Thyroid gland (tissue), 4 donors: ENCODE data around the gene TCF12. TPM values are rescaled to one million over a fixed set of nuclear protein-coding genes. Genes with fewer than 3 reads are reported as not detected.
"Not testable (repeated sequence)": the region's sequence is repeated elsewhere in the genome, so short reads cannot be mapped to it uniquely, and the experiment has no call there.

Experiments
- DNase-seq, 2 donors: peaks; one replicate each; pipeline ENCODE4 v3.0.0-alpha.2; 2019
- H3K27ac ChIP-seq, 3 donors: fragments of 200-600 bp; sonication (generic); 1 replicate in 2 of 3; 2 replicates in 1 of 3; pipeline ENCODE4 v1.5.1; 2016 to 2019; ENCODE audit warnings: mild to moderate bottlenecking in 1 of 3, moderate library complexity in 1 of 3
- H3K27me3 ChIP-seq: fragments of 200-600 bp; sonication (generic); one replicate; pipeline ENCODE4 v1.5.1; 2019
- H3K36me3 ChIP-seq, 2 donors: fragments of 200-600 bp; sonication (generic); one replicate each; pipeline ENCODE4 v1.5.1; 2016 to 2019
- H3K4me1 ChIP-seq, 2 donors: fragments of 200-600 bp; sonication (generic); one replicate each; pipeline ENCODE4 v1.5.1; 2017 to 2019
- H3K4me3 ChIP-seq, 3 donors: fragments of 200-600 bp; sonication (generic); replicated peaks in 1 of 3; 1 replicate in 2 of 3; 2 replicates in 1 of 3; pipeline ENCODE4 v1.5.1; 2016; ENCODE audit warnings: mild to moderate bottlenecking in 1 of 3
- H3K9me3 ChIP-seq: fragments of 200-600 bp; sonication (generic); one replicate; pipeline ENCODE4 v1.5.1; 2017
- CTCF ChIP-seq, 6 experiments: fragments of 200-600 bp in 3 of 6; fragments of 450-650 bp in 3 of 6; sonication (generic) in 3 of 6; IDR thresholded peaks; one replicate each; pipeline ENCODE4 v1.5.1; 2016 to 2019; ENCODE audit warnings: antibody characterized with exemption in 6 of 6, mild to moderate bottlenecking in 2 of 6, inconsistent platforms in 1 of 6, moderate library complexity in 1 of 6
- POLR2A ChIP-seq, 2 donors: fragments of 450-650 bp; IDR thresholded peaks; one replicate each; pipeline ENCODE4 v1.6.1; 2017; ENCODE audit warnings: antibody characterized with exemption in 2 of 2, mild to moderate bottlenecking in 2 of 2, moderate library complexity in 1 of 2
- WGBS, 2 donors: methylation state at CpG; one replicate each; pipeline ENCODE4 v1.1.5; 2017; 5-methylcytosine and 5-hydroxymethylcytosine counted together
- intact Hi-C: fragments of 100-400 bp; cut with DNase I; formaldehyde crosslinking; loops from one replicate; pipeline ENCODE4 v1.15.1; 2023
- total RNA-seq, 4 donors: library from RNA; depleted of rRNA; stranded (reverse); fragments of >200 nt; gene quantifications; one replicate each; pipeline ENCODE4 v1.2.3, GENCODE V29; 2016

Gene TCF12
- total RNA-seq, 4 donors from 2014 or later: 54.8 to 156 (median 108) TPM

GRCh38 chr15:57158589-57158988, 240.1 kb downstream of the TCF12 start:
- no peak for DNase-seq

GRCh38 chr15:57158997-57159668, 240.7 kb downstream of the TCF12 start:
- H3K27me3 ChIP-seq: no peaks in the 10 kb centered on the region
- no peaks in the 10 kb centered on the region for H3K9me3 ChIP-seq
- H3K4me1 ChIP-seq: no peaks in the 10 kb centered on the region
- intact Hi-C loops: loop anchor here (10.0 kb wide), 1 partner anchor 376 kb away; no protein-coding TSS in a partner anchor
- no peak overlapping the region for H3K4me3 ChIP-seq
- DNase-seq: no peak
- TF ChIP-seq CTCF (IDR thresholded peaks at IDR 0.05): no peak
- no peak for TF ChIP-seq POLR2A (IDR thresholded peaks at IDR 0.05)
- WGBS, 2 donors: 91 to 93% methylated on average over 4 of the region's 4 CpGs
- H3K27ac ChIP-seq: no peak overlapping the region
- H3K36me3 ChIP-seq: no peaks in the 10 kb centered on the region

More at GRCh38 chr15:57158589-57158988, 240.1 kb downstream of the TCF12 start:
- TF ChIP-seq CTCF (IDR thresholded peaks at IDR 0.05): no peak
- TF ChIP-seq POLR2A (IDR thresholded peaks at IDR 0.05): no peak
- H3K27me3 ChIP-seq: no peaks in the 10 kb centered on the region
- intact Hi-C loops: loop anchor here (10.0 kb wide), 1 partner anchor 376 kb away; no protein-coding TSS in a partner anchor
- no peaks in the 10 kb centered on the region for H3K9me3 ChIP-seq
- no peak overlapping the region for H3K4me3 ChIP-seq
- H3K36me3 ChIP-seq: no peaks in the 10 kb centered on the region
- H3K27ac ChIP-seq: no peak overlapping the region
- H3K4me1 ChIP-seq: no peaks in the 10 kb centered on the region

GRCh38 chr15:57159767-57160166, 241.3 kb downstream of the TCF12 start:
- Histone ChIP-seq H3K4me3 (no peak overlapping the region), H3K27ac (no peak overlapping the region), H3K4me1 (no peaks in the 10 kb centered on the region), H3K9me3 (no peaks in the 10 kb centered on the region), H3K36me3 (no peaks in the 10 kb centered on the region), H3K27me3 (no peaks in the 10 kb centered on the region)
- TF ChIP-seq CTCF (IDR thresholded peaks at IDR 0.05) (no peak), POLR2A (IDR thresholded peaks at IDR 0.05) (no peak)
- DNase-seq: no peak
- intact Hi-C loops: loop anchor here (10.0 kb wide), 1 partner anchor 375 kb away; no protein-coding TSS in a partner anchor

- DNase-seq: no peak
- TF ChIP-seq CTCF (IDR thresholded peaks at IDR 0.05): no peak
- no peak for TF ChIP-seq POLR2A (IDR thresholded peaks at IDR 0.05)
- Histone ChIP-seq H3K4me3 (no peak overlapping the region), H3K27me3 (no peaks in the 10 kb centered on the region), H3K36me3 (no peaks in the 10 kb centered on the region), H3K9me3 (no peaks in the 10 kb centered on the region), H3K27ac (no peak overlapping the region), H3K4me1 (no peaks in the 10 kb centered on the region)
- WGBS, 2 donors: 85 to 86% methylated on average over 2 of the region's 2 CpGs
- intact Hi-C loops: no loop called here
Observed at GRCh38 chr15:57160823-57161560, 242.5 kb downstream of the TCF12 start.

GRCh38 chr15:57164251-57164650, 245.8 kb downstream of the TCF12 start:
- H3K27me3 ChIP-seq, H3K36me3 ChIP-seq, H3K9me3 ChIP-seq, intact Hi-C loops, H3K4me1 ChIP-seq, H3K4me3 ChIP-seq, DNase-seq, H3K27ac ChIP-seq: not testable (repeated sequence)
- WGBS, 2 donors: 96 to 97% methylated on average over 7 of the region's 7 CpGs
